Globus pallidus (tissue), 1 donor: ENCODE results near the gene TRIM72.
"Not testable (repeated sequence)": the region's sequence is repeated elsewhere in the genome, so short reads cannot be mapped to it uniquely, and the experiment has no call there.

Experiments
- DNase-seq: peaks from one replicate; pipeline ENCODE4 v3.0.0-alpha.2; 2015; ENCODE audit warnings: low spot score

The TRIM72 gene

GRCh38 chr16:31190818-31191444 lies 23.0 kb upstream of the TRIM72 start:
- no peak for DNase-seq

GRCh38 chr16:31191697-31192428 lies 22.1 kb upstream of the TRIM72 start:
- DNase-seq, result no peak

- DNase-seq, result no peak
These were observed 20.9 kb upstream of the TRIM72 start for GRCh38 chr16:31192856-31193642.

- no peak for DNase-seq
These were observed 20.0 kb upstream of the TRIM72 start for GRCh38 chr16:31193874-31194273.

GRCh38 chr16:31194898-31195297 lies 19.0 kb upstream of the TRIM72 start:
- no peak for DNase-seq

GRCh38 chr16:31195861-31196260 lies 18.1 kb upstream of the TRIM72 start:
- DNase-seq, result not testable (repeated sequence)

GRCh38 chr16:31196324-31197088 lies 17.4 kb upstream of the TRIM72 start:
- DNase-seq, result no peak

GRCh38 chr16:31198207-31198882 lies 15.6 kb upstream of the TRIM72 start:
- no peak for DNase-seq

- DNase-seq, result no peak
These were observed 14.4 kb upstream of the TRIM72 start for GRCh38 chr16:31199430-31200041.

GRCh38 chr16:31200111-31200510 lies 13.8 kb upstream of the TRIM72 start:
- not testable (repeated sequence) for DNase-seq

- no peak for DNase-seq
These were observed 12.9 kb upstream of the TRIM72 start for GRCh38 chr16:31200821-31201568.

- DNase-seq, result no peak
These were observed 12.1 kb upstream of the TRIM72 start for GRCh38 chr16:31201582-31202413.

GRCh38 chr16:31202414-31203375 lies 11.2 kb upstream of the TRIM72 start, which contains the start of gene PYCARD:
Gene PYCARD (minus strand): TSS chr16:31202760. CDS start chr16:31202690, 70 bp downstream.
- no peak for DNase-seq

- DNase-seq, result no peak
These were observed 8.8 kb upstream of the TRIM72 start for GRCh38 chr16:31204871-31205666.

GRCh38 chr16:31206776-31207175 lies 7.1 kb upstream of the TRIM72 start:
- no peak for DNase-seq

GRCh38 chr16:31213342-31213741 lies 577 bp upstream of the TRIM72 start:
- no peak for DNase-seq

- no peak for DNase-seq
These were observed 878 bp downstream of the TRIM72 start for GRCh38 chr16:31214708-31215286.
